GM12872 (cell line): ENCODE data around the gene ORC5.

Source experiments
- TF ChIP-seq, protein P1 (sequence below): IDR thresholded peaks from 3 replicates; pipeline ENCODE4 v1.5.1; 2011; ENCODE audit warnings: low read depth, mild to moderate bottlenecking, low read length, moderate library complexity; ENCODE audit not compliant: insufficient read depth

ORC5 gene

GRCh38 chr7:104241135-104241534 is 33.3 kb upstream of the ORC5 start:
- TF ChIP-seq, protein P1, sequence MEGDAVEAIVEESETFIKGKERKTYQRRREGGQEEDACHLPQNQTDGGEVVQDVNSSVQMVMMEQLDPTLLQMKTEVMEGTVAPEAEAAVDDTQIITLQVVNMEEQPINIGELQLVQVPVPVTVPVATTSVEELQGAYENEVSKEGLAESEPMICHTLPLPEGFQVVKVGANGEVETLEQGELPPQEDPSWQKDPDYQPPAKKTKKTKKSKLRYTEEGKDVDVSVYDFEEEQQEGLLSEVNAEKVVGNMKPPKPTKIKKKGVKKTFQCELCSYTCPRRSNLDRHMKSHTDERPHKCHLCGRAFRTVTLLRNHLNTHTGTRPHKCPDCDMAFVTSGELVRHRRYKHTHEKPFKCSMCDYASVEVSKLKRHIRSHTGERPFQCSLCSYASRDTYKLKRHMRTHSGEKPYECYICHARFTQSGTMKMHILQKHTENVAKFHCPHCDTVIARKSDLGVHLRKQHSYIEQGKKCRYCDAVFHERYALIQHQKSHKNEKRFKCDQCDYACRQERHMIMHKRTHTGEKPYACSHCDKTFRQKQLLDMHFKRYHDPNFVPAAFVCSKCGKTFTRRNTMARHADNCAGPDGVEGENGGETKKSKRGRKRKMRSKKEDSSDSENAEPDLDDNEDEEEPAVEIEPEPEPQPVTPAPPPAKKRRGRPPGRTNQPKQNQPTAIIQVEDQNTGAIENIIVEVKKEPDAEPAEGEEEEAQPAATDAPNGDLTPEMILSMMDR, result no peak

- TF ChIP-seq, protein P1, result no peak
Observed at GRCh38 chr7:104240401-104240800, 32.6 kb upstream of the ORC5 start.

GRCh38 chr7:104231054-104232046 is 23.5 kb upstream of the ORC5 start:
- TF ChIP-seq, protein P1, result peak; percentile 90

GRCh38 chr7:104230606-104231005 is 22.8 kb upstream of the ORC5 start:
- TF ChIP-seq, protein P1, result no peak

- TF ChIP-seq, protein P1, result no peak
Observed at GRCh38 chr7:104228442-104228841, 20.6 kb upstream of the ORC5 start.

DNA sequence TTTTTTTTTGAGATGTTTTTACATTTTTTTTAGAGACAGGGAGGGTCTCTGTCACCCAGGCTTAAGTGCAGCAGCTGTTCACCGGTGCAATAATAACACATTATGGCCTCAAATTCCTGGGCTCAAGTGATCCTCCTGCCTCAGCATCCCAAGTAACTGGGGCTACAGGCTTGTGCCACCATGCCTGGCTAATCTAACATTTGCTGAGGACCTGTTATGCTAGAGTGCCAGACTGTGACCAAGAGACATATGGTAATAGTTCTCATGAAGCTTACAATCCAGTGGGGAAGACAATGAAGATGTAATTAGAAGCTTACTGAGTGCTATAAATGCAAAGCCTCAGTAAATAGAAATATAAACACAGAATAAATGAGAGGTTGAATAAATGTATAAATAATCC is 17.6 kb upstream of the ORC5 start:
- TF ChIP-seq, protein P1, result no peak

- TF ChIP-seq, protein P1, result no peak
Observed at GRCh38 chr7:104217620-104218019, 9.8 kb upstream of the ORC5 start.
